SK-N-MC (cell line): Measurements from ENCODE around the gene FCGR2B.
"Not testable (repeated sequence)": the region's sequence is repeated elsewhere in the genome, so short reads cannot be mapped to it uniquely, and the experiment has no call there.

Experiments used
- DNase-seq: peaks from one replicate; pipeline ENCODE4 v3.0.0-alpha.2; 2011; ENCODE audit warnings: low read depth, low spot score
- H3K27ac ChIP-seq: fragments of 200-600 bp; sonication (generic); 2 replicates; pipeline ENCODE4 v1.5.1; 2016; ENCODE audit warnings: mixed run types
- H3K36me3 ChIP-seq: fragments of 200-600 bp; sonication (generic); 2 replicates; pipeline ENCODE4 v1.6.1; 2017; ENCODE audit warnings: antibody characterized with exemption, low read length, mixed read lengths; ENCODE audit not compliant: insufficient read depth
- H3K4me3 ChIP-seq: fragments of 200-600 bp; sonication (generic); 2 replicates; pipeline ENCODE4 v1.5.1; 2016
- H3K9ac ChIP-seq: fragments of 200-600 bp; sonication (generic); 2 replicates; pipeline ENCODE4 v1.8.0; 2017; ENCODE audit warnings: mixed run types, mixed read lengths; ENCODE audit not compliant: insufficient read length
- H3K9me3 ChIP-seq: fragments of 200-600 bp; sonication (generic); 2 replicates; pipeline ENCODE4 v1.6.1; 2017; ENCODE audit warnings: low read depth, mild to moderate bottlenecking, antibody characterized with exemption, low read length, moderate library complexity, mixed read lengths

FCGR2B gene

GRCh38 chr1:161662684-161663339 lies at the start of gene FCGR2B:
Gene FCGR2B, plus strand, starts transcription at chr1:161663143. Its CDS starts 99 bp downstream, at chr1:161663242.
- H3K4me3 ChIP-seq, H3K36me3 ChIP-seq, H3K9me3 ChIP-seq, H3K9ac ChIP-seq, H3K27ac ChIP-seq, DNase-seq: not testable (repeated sequence)

GRCh38 chr1:161616417-161616816 lies 46.5 kb upstream of the FCGR2B start:
- H3K27ac ChIP-seq, H3K9ac ChIP-seq, H3K4me3 ChIP-seq, H3K9me3 ChIP-seq, H3K36me3 ChIP-seq, DNase-seq: not testable (repeated sequence)

GRCh38 chr1:161618517-161618916 lies 44.4 kb upstream of the FCGR2B start:
- not testable (repeated sequence) for H3K4me3 ChIP-seq, DNase-seq, H3K9me3 ChIP-seq, H3K27ac ChIP-seq, H3K36me3 ChIP-seq, H3K9ac ChIP-seq

- not testable (repeated sequence) for H3K27ac ChIP-seq, H3K9ac ChIP-seq, DNase-seq, H3K9me3 ChIP-seq, H3K36me3 ChIP-seq
- H3K4me3 ChIP-seq = peak overlapping the region; percentile 77
Measured at GRCh38 chr1:161620399-161620798, 42.5 kb upstream of the FCGR2B start.

- H3K27ac ChIP-seq = peak overlapping the region; percentile 42; the same call in 1 of the 2 replicates
Measured at GRCh38 chr1:161621181-161622000, 41.6 kb upstream of the FCGR2B start.

GRCh38 chr1:161622054-161622453 lies 40.9 kb upstream of the FCGR2B start:
- not testable (repeated sequence) for H3K9me3 ChIP-seq, DNase-seq, H3K27ac ChIP-seq, H3K9ac ChIP-seq, H3K4me3 ChIP-seq, H3K36me3 ChIP-seq

More at GRCh38 chr1:161621181-161622000, 41.6 kb upstream of the FCGR2B start:
- DNase-seq, H3K9me3 ChIP-seq, H3K36me3 ChIP-seq: not testable (repeated sequence)
- peak overlapping the region; percentile 60 for H3K9ac ChIP-seq
- H3K4me3 ChIP-seq = peak overlapping the region; percentile 77

GRCh38 chr1:161623401-161624051 lies 39.4 kb upstream of the FCGR2B start:
- not testable (repeated sequence) for H3K36me3 ChIP-seq, H3K9ac ChIP-seq, H3K27ac ChIP-seq, DNase-seq, H3K4me3 ChIP-seq, H3K9me3 ChIP-seq

GRCh38 chr1:161624605-161625004 lies 38.3 kb upstream of the FCGR2B start:
- not testable (repeated sequence) for H3K36me3 ChIP-seq, H3K9ac ChIP-seq, H3K27ac ChIP-seq, DNase-seq, H3K9me3 ChIP-seq, H3K4me3 ChIP-seq

- H3K9me3 ChIP-seq, H3K4me3 ChIP-seq, H3K27ac ChIP-seq, DNase-seq, H3K36me3 ChIP-seq, H3K9ac ChIP-seq: not testable (repeated sequence)
Measured at GRCh38 chr1:161626445-161627146, 36.3 kb upstream of the FCGR2B start.

GRCh38 chr1:161630128-161630742 lies 32.7 kb upstream of the FCGR2B start:
- not testable (repeated sequence) for DNase-seq, H3K4me3 ChIP-seq, H3K9me3 ChIP-seq, H3K9ac ChIP-seq, H3K36me3 ChIP-seq, H3K27ac ChIP-seq
